H1 (cell line): ENCODE measurements around the gene PLBD1. TPM values are rescaled to one million over a fixed set of nuclear protein-coding genes. Genes with fewer than 3 reads are reported as not detected.

Experiments
- CTBP2 ChIP-seq: IDR thresholded peaks from 2 replicates; pipeline ENCODE4 v1.7.0; 2011; ENCODE audit warnings: borderline replicate concordance, mild to moderate bottlenecking, moderate library complexity, mixed read lengths, low read length; ENCODE audit not compliant: insufficient read depth, insufficient read length
- EGR1 ChIP-seq: IDR thresholded peaks from 2 replicates; pipeline ENCODE4 v1.6.1; 2011; ENCODE audit warnings: low read depth, low read length, borderline replicate concordance
- KDM4A ChIP-seq: IDR thresholded peaks from one replicate; pipeline ENCODE4 v1.7.1; 2012; ENCODE audit warnings: low read depth, mild to moderate bottlenecking, moderate library complexity, low read length, inconsistent platforms; ENCODE audit not compliant: severe bottlenecking
- RNF2 ChIP-seq: fragments of 200-900, 300-1000 bp; sonication (generic); IDR thresholded peaks from 2 replicates; pipeline ENCODE4 v1.7.1; 2016; ENCODE audit warnings: borderline replicate concordance, low read depth, mild to moderate bottlenecking, antibody characterized with exemption, low read length; ENCODE audit not compliant: poor library complexity, severe bottlenecking; ENCODE audit errors: missing control alignments
- TCF12 ChIP-seq: IDR thresholded peaks from 2 replicates; pipeline ENCODE4 v1.6.1; 2011; ENCODE audit warnings: low read depth, mild to moderate bottlenecking, low read length
- ZNF274 ChIP-seq: IDR thresholded peaks from 2 replicates; pipeline ENCODE4 v1.7.0; 2012; ENCODE audit warnings: low read length, borderline replicate concordance; ENCODE audit errors: extremely low read depth
- polyA plus RNA-seq, 7 experiments: library from polyadenylated mRNA; depleted of rRNA in 3 of 7; stranded (reverse) in 5 of 7; unstranded in 2 of 7; fragments of >200 nt in 5 of 7; fragments of 200-250 nt in 2 of 7; gene quantifications; 1 replicate in 5 of 7; 2 replicates in 1 of 7; 4 replicates in 1 of 7; pipeline versions ENCODE4 v1.2.1 to v1.2.3, GENCODE V29; 2011 to 2013; ENCODE audit warnings: missing spikeins in 2 of 7, mixed read lengths in 2 of 7
- total RNA-seq: library from RNA; stranded (reverse); fragmentation: NEBNext Ultra II Directional; extraction: Animal tissue kit (Norgen Biotek cat#: 25700); gene quantifications from 2 replicates; pipeline ENCODE4 v1.2.1, GENCODE V29; 2021
- TF ChIP-seq, protein P1 (sequence below): IDR thresholded peaks from 2 replicates; pipeline ENCODE4 v1.6.1; 2011; ENCODE audit warnings: low read length, improper control_type of control experiment

PLBD1 gene
- total and polyA plus RNA-seq, 2 of the 8 experiments (the other 6 are each of a cell fraction or from before 2014, with no cell fraction given), result 6.3 to 12.3 TPM

- no peak for TF ChIP-seq RNF2
- no peak for TF ChIP-seq TCF12
- TF ChIP-seq EGR1, result no peak
- TF ChIP-seq KDM4A, result no peak
- no peak for TF ChIP-seq CTBP2
- TF ChIP-seq, protein P1, sequence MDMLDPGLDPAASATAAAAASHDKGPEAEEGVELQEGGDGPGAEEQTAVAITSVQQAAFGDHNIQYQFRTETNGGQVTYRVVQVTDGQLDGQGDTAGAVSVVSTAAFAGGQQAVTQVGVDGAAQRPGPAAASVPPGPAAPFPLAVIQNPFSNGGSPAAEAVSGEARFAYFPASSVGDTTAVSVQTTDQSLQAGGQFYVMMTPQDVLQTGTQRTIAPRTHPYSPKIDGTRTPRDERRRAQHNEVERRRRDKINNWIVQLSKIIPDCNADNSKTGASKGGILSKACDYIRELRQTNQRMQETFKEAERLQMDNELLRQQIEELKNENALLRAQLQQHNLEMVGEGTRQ, result no peak
- no peak for TF ChIP-seq ZNF274
- TF ChIP-seq, all 59 proteins: peak for 0
Measured at GRCh38 chr12:14548609-14549008, 19.1 kb downstream of the PLBD1 start (continued).
